HG03196 (cell line): ENCODE data around the gene S100A6.
"Not testable (repeated sequence)": the region's sequence is repeated elsewhere in the genome, so short reads cannot be mapped to it uniquely, and the experiment has no call there.

Experiments
- ATAC-seq: cut with Tn5 transposase; IDR thresholded peaks from one replicate; pipeline ENCODE4 v1.9.1; 2021; ENCODE audit not compliant: unreplicated experiment

Gene S100A6

DNA sequence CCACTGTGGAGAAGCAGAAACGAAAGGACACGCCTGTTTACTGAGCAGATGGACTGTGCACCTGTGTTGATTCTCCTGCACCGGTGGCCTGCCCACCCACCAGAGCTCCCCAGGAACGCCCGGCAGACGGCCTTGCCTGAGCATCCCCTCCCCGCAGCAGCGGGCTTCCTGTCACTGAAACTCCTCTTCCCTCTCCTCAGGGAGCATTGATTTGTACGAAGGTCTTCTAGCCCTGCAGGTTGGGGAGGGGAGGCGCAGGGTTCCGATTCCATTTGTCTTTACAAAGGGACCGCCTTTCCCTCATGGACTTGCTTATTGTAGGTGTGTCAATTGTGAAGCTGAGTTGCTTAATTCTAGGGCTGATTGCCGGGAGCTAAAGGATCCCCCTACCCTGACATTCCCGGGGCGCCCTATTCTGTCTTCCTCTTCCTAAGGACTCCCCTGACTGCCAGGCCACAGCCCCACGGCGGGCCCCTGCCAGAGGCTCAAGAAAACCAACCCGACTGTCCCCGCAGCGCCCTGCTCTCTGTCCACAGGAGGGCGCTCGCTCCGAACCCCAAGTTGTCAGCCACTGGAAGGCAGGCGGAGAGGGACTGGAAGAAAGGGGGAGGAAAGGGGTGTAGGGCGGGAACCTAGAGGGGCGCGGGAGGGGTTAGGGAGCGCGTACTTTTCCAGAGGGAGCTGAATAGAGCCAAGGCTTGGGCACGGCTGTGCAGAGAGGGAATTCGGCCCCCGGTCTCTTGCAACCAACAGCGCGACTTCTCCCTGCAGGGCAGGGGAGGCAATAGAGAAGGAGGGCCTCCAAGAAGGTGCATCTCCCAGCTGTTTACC is 2.8 kb downstream of the S100A6 start:
- no peak for ATAC-seq

DNA sequence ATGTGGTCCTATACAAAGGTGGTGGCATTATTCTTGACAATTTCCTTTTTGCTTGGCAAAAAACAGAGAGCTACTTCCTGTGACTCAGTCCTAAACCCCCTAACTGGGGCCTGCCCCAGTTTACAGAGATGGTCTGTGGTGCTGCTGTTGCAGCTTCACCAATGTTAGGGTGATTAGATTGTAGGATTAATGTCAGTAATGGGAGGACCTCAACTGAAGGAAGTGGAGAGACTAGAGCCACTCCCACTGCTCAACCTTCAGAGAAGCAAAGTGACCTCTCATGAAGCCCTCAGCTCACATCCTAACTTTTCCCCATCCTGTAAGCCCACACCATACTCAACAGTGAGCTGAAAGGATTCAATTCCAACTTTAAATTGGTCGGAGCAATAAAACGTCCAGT is 3.6 kb downstream of the S100A6 start:
- no peak for ATAC-seq

GRCh38 chr1:153531638-153532037 is 4.2 kb downstream of the S100A6 start:
- ATAC-seq = no peak

DNA sequence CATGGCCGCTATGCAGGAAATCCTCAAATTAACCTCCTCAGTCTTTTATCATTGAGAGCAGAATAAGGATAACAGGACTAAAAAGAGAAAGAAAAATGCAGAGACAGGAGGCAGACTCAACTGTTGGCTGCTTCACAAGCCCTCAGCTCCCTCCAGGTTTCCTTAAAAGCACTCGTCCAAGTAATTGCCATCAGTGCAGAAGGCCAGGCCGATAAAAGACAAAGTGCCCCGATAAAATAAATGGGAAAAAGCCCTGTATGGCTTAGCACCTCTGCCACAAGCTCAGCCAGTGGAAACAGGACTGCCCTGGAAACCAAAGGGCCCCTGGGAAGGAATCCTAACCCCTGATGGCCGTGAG is 8.1 kb downstream of the S100A6 start:
- ATAC-seq = no peak

- ATAC-seq = no peak
Measured at GRCh38 chr1:153527023-153527682, 8.6 kb downstream of the S100A6 start.

DNA sequence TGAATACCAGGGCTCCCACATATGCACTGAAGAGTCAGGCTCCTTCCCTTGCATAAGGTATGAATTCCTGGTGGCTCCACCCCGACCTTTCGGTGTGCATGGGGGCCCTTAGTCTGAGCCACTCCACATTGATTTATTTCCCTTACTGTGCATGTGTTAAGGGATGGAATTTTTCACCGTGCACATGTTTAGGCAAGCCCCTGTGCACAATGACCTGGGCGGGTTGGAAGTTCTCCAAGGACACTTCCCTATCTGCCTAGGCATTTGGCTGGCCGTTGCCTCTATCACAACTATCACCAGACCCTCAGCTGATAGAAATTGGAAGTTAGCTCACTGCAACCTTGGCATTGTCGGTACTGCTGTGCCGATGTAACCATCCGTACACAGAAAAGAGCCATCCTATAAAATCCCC is 9.7 kb downstream of the S100A6 start:
- no peak for ATAC-seq

GRCh38 chr1:153525088-153525728 is 10.6 kb downstream of the S100A6 start:
- no peak for ATAC-seq

DNA sequence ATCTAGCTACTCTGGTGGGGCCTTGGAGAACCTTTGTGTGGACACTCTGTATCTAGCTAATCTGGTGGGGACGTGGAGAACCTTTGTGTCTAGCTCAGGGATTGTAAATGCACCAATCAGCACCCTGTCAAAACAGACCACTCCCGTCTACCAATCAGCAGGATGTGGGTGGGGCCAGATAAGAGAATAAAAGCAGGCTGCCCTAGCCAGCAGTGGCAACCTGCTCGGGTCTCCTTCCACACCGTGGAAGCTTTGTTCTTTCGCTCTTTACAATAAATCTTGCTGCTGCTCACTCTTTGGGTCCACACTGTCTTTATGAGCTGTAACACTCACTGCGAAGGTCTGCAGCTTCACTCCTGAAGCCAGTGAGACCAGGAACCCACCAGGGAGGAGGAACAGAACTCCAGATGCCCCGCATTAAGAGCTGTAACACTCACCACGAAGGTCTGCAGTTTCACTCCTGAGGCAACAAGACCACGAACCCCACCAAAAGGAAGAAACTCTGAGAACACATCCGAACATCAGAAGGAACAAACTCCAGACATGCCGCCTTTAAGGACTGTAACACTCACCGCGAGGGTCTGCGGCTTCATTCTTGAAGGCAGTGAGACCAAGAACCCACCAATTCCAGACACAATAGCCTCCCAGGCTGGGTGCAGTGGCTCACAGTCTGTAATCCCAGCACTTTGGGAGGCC is 13.3 kb downstream of the S100A6 start:
- ATAC-seq = not testable (repeated sequence)

DNA sequence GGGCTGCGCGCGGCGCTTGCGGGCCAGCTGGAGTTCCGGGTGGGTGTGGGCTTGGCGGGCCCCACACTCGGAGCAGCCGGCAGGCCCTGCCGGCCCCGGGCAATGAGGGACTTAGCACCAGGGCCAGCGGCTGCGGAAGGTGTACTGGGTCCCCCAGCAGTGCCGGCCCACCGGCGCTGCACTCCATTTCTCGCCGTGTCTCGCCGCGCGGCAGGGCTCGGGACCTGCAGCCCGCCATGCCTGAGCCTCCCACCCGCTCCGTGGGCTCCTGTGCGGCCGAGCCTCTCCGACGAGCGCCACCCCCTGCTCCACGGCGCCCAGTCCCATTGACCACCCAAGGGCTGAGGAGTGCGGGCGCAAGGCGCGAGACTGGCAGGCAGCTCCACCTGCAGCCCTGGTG is 14.0 kb downstream of the S100A6 start:
- not testable (repeated sequence) for ATAC-seq

DNA sequence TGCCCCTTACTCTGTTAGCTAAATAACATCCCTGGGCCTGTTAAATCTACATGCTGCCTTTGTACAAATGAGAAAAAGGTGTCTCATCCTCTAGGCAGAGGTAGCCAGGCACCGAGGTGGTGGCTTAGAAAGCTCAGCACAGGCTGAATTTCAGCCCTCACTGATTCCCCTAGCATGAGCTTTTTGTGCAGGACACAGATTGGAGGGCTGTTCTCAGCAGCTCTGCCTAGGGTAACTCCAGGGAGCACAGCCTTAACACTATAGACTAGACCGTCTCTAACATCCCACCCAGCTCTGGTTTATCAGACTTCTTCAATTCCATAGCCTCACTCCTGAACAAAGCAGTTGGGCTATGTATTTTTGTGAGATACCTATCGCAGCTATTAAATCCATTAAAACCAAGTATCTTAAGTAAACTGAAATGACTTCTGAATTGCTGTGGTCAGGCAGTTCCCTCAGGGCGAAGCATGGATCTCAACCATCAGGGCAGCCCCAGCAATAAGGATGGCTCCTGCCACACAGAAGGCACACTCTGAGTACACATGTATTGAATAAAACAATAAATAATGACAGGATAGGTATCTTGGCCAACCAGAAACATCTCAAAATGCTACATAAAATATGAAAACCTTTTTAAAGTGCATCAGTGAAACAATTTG is 14.8 kb downstream of the S100A6 start:
- no peak for ATAC-seq

DNA sequence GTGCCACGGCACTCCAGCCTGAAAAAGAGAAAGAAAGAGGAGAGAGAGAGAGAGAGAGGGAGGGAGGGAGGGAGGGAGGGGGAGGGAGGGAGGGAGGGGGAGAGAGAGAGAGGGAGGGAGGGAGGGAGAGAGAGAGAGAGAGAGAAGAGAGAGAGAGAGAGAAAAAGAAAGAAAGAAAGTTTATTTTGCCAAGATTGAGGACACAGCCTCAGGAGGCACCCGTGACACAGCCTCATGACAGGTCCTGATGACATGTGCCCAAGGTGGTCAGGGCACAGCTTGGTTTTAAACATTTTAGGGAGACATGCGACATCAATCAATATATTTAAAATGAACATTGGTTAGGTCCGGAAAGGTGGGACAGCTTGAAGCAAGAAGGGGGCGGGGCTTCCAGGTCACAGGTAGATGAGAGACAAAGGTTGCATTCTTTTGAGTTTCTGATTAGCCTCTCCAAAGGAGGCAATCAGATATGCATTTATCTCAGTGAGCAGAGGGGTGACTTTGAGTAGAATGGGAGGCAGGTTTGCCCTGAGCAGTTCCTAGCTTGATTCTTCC is 15.6 kb downstream of the S100A6 start:
- ATAC-seq = not testable (repeated sequence)

- no peak for ATAC-seq
Measured at GRCh38 chr1:153519242-153519641, 16.5 kb downstream of the S100A6 start.

GRCh38 chr1:153515504-153516394 is 20.0 kb downstream of the S100A6 start:
- ATAC-seq = no peak

GRCh38 chr1:153513666-153514065 is 22.1 kb downstream of the S100A6 start:
- ATAC-seq = no peak

DNA sequence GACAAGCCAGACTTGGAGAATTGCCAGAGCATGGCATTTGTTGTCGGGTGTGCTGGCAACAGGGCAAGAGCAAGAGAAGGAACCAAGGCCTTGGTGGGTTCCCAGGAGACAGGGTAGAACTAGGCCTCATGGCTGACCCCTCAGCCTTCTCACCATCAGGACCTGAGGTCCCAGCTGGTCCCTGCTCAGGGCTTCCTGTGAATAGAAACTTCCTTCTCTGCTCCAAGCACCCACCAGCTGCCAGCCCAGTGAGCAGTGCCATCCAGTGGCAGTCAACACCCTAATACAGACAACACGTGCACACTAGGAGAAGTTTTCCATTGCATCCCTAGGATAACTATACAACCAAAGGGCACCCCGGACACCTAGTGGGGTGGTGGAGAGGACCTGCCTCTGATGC is 22.8 kb downstream of the S100A6 start:
- no peak for ATAC-seq

GRCh38 chr1:153510984-153511410 is 24.8 kb downstream of the S100A6 start:
- ATAC-seq = no peak

DNA sequence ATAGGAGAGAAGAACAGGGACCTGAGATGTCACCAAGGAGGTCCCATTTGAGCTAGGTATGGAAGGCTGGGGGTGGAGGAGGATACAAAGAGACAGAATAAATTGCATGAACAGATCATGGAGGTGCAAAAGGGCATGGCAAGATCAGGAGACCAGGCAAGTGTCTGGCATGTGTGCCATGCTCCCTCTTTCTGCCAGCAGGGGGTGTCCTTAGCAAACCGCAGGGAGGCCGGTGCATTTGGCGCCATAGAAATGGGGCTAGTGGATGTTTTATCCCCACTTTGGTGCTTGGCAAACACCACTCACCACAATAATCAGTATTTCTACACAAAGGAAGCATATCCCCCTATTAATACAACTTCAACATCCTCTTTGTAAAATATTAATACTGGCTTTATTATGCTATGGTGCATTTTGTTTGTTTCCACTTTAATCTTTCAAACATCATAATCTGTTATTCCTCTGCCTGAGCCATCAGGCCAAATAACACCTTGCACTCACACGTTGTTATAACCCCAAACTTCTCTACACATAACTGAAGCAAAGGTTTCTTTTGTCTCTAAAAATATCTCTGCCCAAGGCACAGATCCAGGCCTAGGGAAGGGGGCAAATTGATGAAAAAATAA is 25.9 kb downstream of the S100A6 start:
- ATAC-seq = no peak

DNA sequence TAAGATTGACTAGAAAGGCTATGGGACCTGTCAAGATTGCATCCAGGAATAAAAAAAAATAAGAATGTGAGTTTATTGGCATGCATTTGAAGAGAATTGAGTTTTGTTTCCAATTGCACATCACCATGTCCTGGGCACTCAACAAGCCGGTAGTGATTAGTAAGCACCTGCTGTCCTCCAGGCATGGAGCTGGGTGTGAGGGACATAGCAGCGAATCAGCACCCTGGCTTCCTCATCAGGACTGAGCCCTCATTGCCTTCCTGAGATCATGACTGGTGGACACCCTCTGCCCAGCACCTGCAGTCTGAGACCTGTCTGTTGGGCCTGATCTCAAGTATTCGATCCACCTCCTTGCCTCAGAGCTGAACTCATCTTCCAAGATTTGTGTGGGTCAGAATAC is 26.8 kb downstream of the S100A6 start:
- ATAC-seq = no peak

DNA sequence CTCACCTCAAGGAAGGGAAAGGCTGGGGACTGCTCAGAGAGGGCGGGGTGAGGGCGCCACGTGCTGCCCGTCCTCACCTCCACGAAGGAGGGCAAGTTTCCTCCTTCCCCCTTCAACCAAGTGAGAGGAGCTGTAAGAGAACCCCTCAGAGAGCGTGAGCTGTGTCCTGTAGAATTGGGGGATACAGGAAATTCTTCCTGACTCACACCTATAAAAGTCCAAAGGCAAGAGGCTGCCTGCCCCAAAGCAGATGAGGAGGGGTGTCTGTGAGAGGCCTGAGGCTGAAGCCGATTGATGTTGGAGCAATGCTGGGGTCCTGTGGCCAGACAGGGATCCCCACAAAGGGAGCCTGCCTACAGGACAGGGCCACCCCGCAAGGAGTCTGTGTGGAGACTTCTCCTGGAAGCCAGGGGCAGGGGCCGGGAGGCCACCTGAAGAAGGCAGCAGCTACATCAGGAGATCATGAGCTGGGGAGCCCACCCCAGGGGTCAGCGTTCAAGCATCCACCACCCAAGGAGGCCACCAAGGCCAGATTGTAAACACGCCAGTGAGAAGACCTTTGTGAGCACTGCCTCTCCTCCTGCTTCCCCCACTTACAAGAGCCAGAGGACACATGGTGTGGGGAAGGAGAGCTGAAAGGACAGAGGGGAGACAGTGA is 27.7 kb downstream of the S100A6 start:
- no peak for ATAC-seq
